AG04450 (cell line): ENCODE data around the gene MCM6. TPM values are rescaled to one million over a fixed set of nuclear protein-coding genes. Genes with fewer than 3 reads are reported as not detected.

Experiments
- CTCF ChIA-PET: fragments of 300-600, 350-600 bp; formaldehyde crosslinking; extraction: SDS; loops from one replicate; lab custom pipeline; 2022; ENCODE audit warnings: antibody characterized with exemption, inconsistent platforms; lab: Charles Lee
- POLR2A ChIA-PET: fragments of 350-600 bp; formaldehyde crosslinking; extraction: SDS; loops from one replicate; lab custom pipeline; 2021; ENCODE audit warnings: antibody characterized with exemption, inconsistent platforms; lab: Yijun Ruan, JAX
- DNase-seq: peaks from one replicate; pipeline ENCODE4 v3.0.0-alpha.2; 2011; ENCODE audit warnings: low read depth, low spot score
- H3K27ac ChIP-seq: one replicate; pipeline ENCODE4 v1.5.1; 2012; ENCODE audit warnings: low read depth, low read length, control low read depth
- H3K27me3 ChIP-seq: one replicate; pipeline ENCODE4 v1.6.0; 2012; ENCODE audit warnings: low read length; ENCODE audit not compliant: control insufficient read depth, insufficient read depth
- H3K4me3 ChIP-seq: 2 replicates; pipeline ENCODE4 v1.5.1; 2011; ENCODE audit warnings: mild to moderate bottlenecking, low read depth, low read length, control low read depth
- H3K9me3 ChIP-seq: 2 replicates; pipeline ENCODE4 v1.5.1; 2012; ENCODE audit warnings: low read length; ENCODE audit not compliant: control insufficient read depth, insufficient read depth
- CTCF ChIP-seq: IDR thresholded peaks from 2 replicates; pipeline ENCODE4 v1.5.1; 2011; ENCODE audit warnings: low read depth, low read length, control low read depth, inconsistent platforms
- polyA plus RNA-seq: library from polyadenylated mRNA; depleted of rRNA; stranded (reverse); fragments of >200 nt; gene quantifications from 2 replicates; pipeline ENCODE4 v1.2.3, GENCODE V29; 2011

Gene MCM6
- polyA plus RNA-seq, 1 experiment = 27.3 TPM

DNA sequence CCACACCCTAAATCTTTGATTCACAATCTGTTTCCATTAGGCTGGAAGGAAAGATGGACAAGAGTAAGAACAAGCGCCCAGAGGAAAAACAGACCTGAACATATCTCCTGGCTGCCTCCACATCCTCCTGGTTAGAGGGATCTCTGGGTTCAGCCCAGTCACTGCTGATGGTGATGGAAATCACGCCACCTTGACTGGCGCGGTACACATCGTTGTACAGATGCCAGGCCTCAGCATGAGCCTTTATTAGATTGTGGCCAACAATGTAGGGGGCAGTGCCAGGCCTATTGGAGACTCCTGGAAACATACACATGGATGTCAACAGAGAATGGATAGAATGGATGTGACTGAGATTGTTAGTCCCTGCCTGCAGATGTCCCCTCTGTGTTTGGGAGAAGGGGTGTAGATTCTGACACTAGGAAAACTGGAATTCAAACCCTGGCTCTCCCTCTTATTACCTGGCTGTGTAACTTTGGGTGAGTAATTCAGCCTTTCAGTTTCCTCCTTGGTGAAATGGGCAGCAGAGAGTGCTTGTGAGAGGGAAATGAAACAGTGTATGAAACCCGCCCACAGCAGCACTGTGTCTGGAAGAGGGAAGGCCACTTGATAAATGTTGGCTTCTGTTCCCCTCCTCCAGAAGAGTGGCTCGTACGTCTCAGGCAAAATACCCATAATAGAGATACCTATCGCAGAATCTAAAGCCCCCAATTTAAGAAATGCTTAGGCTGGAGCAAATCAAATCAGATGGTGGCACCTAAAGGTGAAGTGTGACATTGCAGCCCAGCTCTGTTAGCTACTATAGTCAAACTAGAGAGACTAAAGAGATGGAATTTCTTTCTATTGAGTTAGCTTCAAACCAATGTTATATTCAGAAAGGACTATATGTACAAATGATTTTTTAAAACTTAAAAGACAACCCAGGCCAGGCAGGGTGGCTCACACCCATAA is 75.5 kb downstream of the MCM6 start:
- ChIA-PET CTCF (no interaction called here), POLR2A (no interaction called here)
- no peak for TF ChIP-seq CTCF
- H3K9me3 ChIP-seq = peaks cover 12% of the 10 kb centered on the region
- no peaks in the 10 kb centered on the region for H3K27me3 ChIP-seq
- DNase-seq = no peak
- H3K4me3 ChIP-seq = no peak overlapping the region
- H3K27ac ChIP-seq = no peak overlapping the region

GRCh38 chr2:135799738-135800137 is 76.5 kb downstream of the MCM6 start:
- POLR2A ChIA-PET = no interaction called here
- TF ChIP-seq CTCF = no peak
- H3K27me3 ChIP-seq = no peaks in the 10 kb centered on the region
- CTCF ChIA-PET = interaction anchor here (3.2 to 3.6 kb wide), 3 partner anchors 12 to 810 kb away, joined by 37 to 72 read pairs (median 42); no protein-coding TSS in a partner anchor
- DNase-seq = no peak
- H3K4me3 ChIP-seq = no peak overlapping the region
- peaks cover 12% of the 10 kb centered on the region for H3K9me3 ChIP-seq
- H3K27ac ChIP-seq = no peak overlapping the region

DNA sequence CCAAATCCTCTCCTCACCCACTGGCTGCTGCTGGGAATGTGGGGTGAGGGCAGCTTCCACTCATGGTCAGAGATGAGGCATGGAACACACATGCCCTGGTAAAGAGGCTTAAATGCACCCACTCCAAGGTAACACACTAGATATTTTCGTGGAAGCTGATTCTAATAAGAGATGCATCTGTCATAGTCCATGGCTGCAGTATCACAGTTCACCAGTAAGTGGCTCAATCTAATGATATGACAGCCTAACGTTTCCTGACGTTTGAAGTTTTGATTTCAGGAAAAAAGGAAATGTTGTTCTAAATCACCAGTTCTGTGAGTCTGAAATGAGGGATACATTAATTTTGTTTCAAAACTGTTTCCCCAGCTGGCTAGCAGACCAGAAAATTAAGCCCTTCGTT is 77.5 kb downstream of the MCM6 start:
- no peak overlapping the region for H3K4me3 ChIP-seq
- no peaks in the 10 kb centered on the region for H3K27me3 ChIP-seq
- no peak for TF ChIP-seq CTCF
- H3K27ac ChIP-seq = no peak overlapping the region
- DNase-seq = no peak
- POLR2A ChIA-PET = no interaction called here
- CTCF ChIA-PET = interaction anchor here (0.5 to 3.6 kb wide), 14 partner anchors 11 to 809 kb away, joined by 3 to 72 read pairs (median 12); partner anchors contain the start of gene LCT
- peaks cover 12% of the 10 kb centered on the region for H3K9me3 ChIP-seq

DNA sequence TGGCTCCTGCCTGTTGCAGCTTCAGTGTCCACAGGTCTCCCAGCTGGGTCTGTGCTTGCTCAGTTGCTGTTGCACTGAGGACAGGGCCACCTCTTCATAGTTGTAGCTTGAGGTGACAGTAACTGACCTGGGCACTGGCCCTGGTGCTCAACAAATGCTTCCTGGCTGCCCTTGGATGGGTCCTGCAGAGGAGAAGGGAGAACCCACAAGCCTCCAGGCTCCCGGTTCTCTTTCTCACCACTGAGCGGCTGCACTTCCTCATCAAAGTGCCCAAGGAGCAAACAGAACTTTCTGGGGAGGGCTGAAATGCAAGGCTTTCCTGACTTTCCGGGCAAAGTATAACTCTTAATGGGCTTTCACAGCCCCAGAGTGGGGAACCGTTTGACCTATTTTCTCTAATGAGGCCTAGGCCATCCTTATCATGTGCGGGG is 78.0 kb downstream of the MCM6 start:
- no peaks in the 10 kb centered on the region for H3K27me3 ChIP-seq
- ChIA-PET CTCF (interaction anchor here (0.5 to 3.6 kb wide), 30 partner anchors 8 to 809 kb away, joined by 3 to 72 read pairs (median 8); partner anchors contain the start of gene LCT), POLR2A (no interaction called here)
- DNase-seq = no peak
- no peak overlapping the region for H3K4me3 ChIP-seq
- no peak overlapping the region for H3K27ac ChIP-seq
- no peak for TF ChIP-seq CTCF
- H3K9me3 ChIP-seq = peaks cover 12% of the 10 kb centered on the region
